Calu3 (cell line): ENCODE data around the gene SCARB1. TPM values are rescaled to one million over a fixed set of nuclear protein-coding genes. Genes with fewer than 3 reads are reported as not detected.

Experiments used
- BruUV-seq: library from RNA; stranded (reverse); fragments of 400-500 nt; replicated peaks from 2 replicates; lab custom pipeline; 2021; lab: Mats Ljungman, UMichigan
- CTCF ChIA-PET: fragments of 300-600 bp; sonication (Branson Sonifier 250); formaldehyde crosslinking; loops from one replicate; lab custom pipeline; 2022; ENCODE audit warnings: antibody characterized with exemption; lab: Charles Lee
- DNase-seq: peaks from one replicate; pipeline ENCODE4 v3.0.0; 2022
- H3K27ac Mint-ChIP-seq: one replicate; pipeline ENCODE4 v1.8.0; 2022; ENCODE audit warnings: mixed read lengths; ENCODE audit not compliant: unreplicated experiment
- H3K27me3 Mint-ChIP-seq: one replicate; pipeline ENCODE4 v1.8.0; 2022; ENCODE audit warnings: mixed read lengths; ENCODE audit not compliant: unreplicated experiment
- H3K36me3 Mint-ChIP-seq: one replicate; pipeline ENCODE4 v1.8.0; 2022; ENCODE audit warnings: mild to moderate bottlenecking, moderate library complexity, mixed read lengths; ENCODE audit not compliant: insufficient read depth, unreplicated experiment
- H3K4me1 Mint-ChIP-seq: one replicate; pipeline ENCODE4 v1.8.0; 2022; ENCODE audit warnings: mild to moderate bottlenecking, low read depth, mixed read lengths; ENCODE audit not compliant: unreplicated experiment
- H3K4me3 Mint-ChIP-seq: one replicate; pipeline ENCODE4 v1.8.0; 2022; ENCODE audit warnings: mild to moderate bottlenecking, low read depth, moderate library complexity, mixed read lengths; ENCODE audit not compliant: unreplicated experiment
- H3K9me3 Mint-ChIP-seq: one replicate; pipeline ENCODE4 v1.8.0; 2022; ENCODE audit warnings: low read depth, mixed read lengths; ENCODE audit not compliant: unreplicated experiment
- intact Hi-C: fragments of 100-400 bp; cut with micrococcal nuclease; formaldehyde crosslinking; loops from one replicate; pipeline ENCODE4 v1.10.0; 2022; ENCODE audit not compliant: unreplicated experiment
- total RNA-seq: library from RNA; stranded (reverse); gene quantifications from 2 replicates; pipeline ENCODE4 v1.2.3, GENCODE V29; 2022
- TF ChIP-seq, protein P1 (sequence below): fragments of 200-600 bp; IDR thresholded peaks from one replicate; pipeline ENCODE4 v1.8.0; 2022; ENCODE audit warnings: antibody characterized with exemption; ENCODE audit not compliant: unreplicated experiment

The SCARB1 gene
- total RNA-seq, 1 experiment from 2014 or later: 51.6 TPM

GRCh38 chr12:124738636-124739467 lies 124.8 kb downstream of the SCARB1 start:
- Mint-ChIP-seq H3K9me3 (no peaks in the 10 kb centered on the region), H3K27me3 (no peaks in the 10 kb centered on the region), H3K4me1 (peaks cover 68% of the 10 kb centered on the region), H3K27ac (peak overlapping the region; percentile 30), H3K4me3 (no peak overlapping the region), H3K36me3 (peaks cover 21% of the 10 kb centered on the region)
- no TSS peak for BruUV-seq
- intact Hi-C loops: no loop called here
- TF ChIP-seq, protein P1, sequence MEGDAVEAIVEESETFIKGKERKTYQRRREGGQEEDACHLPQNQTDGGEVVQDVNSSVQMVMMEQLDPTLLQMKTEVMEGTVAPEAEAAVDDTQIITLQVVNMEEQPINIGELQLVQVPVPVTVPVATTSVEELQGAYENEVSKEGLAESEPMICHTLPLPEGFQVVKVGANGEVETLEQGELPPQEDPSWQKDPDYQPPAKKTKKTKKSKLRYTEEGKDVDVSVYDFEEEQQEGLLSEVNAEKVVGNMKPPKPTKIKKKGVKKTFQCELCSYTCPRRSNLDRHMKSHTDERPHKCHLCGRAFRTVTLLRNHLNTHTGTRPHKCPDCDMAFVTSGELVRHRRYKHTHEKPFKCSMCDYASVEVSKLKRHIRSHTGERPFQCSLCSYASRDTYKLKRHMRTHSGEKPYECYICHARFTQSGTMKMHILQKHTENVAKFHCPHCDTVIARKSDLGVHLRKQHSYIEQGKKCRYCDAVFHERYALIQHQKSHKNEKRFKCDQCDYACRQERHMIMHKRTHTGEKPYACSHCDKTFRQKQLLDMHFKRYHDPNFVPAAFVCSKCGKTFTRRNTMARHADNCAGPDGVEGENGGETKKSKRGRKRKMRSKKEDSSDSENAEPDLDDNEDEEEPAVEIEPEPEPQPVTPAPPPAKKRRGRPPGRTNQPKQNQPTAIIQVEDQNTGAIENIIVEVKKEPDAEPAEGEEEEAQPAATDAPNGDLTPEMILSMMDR: no peak
- CTCF ChIA-PET: interaction anchor here (1.1 kb wide), 1 partner anchor 8 kb away, joined by 4 read pairs; no protein-coding TSS in a partner anchor
- peak; percentile 51 for DNase-seq

DNA sequence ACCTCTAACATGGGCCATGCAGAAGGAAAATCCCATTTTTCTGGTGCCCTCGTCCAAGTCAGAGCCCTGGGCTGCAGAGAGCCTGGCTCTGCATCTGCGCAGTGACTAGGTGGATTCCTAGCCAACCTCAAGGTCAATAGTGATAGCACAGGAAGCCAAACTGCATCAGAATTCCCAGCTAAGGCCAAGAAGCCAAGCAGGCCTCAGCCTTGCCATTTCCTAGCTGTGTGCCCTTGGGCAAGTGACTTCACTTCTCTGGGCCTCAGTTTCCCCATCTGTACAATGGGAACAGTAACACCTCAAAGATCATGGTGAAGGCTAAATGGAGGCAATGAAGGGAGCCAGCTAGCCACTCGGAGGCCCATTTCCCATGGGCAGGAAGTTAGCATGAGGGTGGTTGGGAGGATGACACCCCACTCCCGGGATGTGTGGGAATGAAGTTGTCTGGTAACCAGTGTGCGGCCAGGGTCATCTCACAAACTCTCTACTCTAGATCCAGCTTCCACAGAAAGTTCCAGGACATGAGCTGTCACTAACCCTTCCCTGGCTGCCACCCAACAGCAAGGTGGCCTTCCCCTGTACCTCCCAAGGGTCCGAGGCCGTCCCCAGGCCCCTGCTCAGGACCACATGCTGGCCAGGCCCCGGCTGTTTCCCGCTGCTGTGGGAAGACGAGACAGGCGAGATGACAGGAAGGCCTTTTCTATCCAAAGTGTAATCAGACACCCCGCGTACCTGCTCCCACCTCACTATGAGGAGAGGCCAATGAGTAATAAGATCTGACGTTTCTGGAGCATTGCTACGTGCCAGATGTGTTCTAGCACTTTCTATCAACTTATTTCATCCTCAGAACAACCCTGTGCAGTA lies 125.7 kb downstream of the SCARB1 start:
- no peak overlapping the region for H3K4me3 Mint-ChIP-seq
- H3K9me3 Mint-ChIP-seq: no peaks in the 10 kb centered on the region
- no TSS peak for BruUV-seq
- intact Hi-C loops: no loop called here
- H3K4me1 Mint-ChIP-seq: peaks cover 63% of the 10 kb centered on the region
- peaks cover 21% of the 10 kb centered on the region for H3K36me3 Mint-ChIP-seq
- TF ChIP-seq, protein P1: no peak
- peak overlapping the region; percentile 35 for H3K27ac Mint-ChIP-seq
- H3K27me3 Mint-ChIP-seq: no peaks in the 10 kb centered on the region
- no peak for DNase-seq
- CTCF ChIA-PET: interaction anchor here (1.1 kb wide), 2 partner anchors 9 to 10 kb away, joined by 3 to 4 read pairs; no protein-coding TSS in a partner anchor

- Mint-ChIP-seq H3K27ac (peak overlapping the region; percentile 35), H3K27me3 (no peaks in the 10 kb centered on the region), H3K36me3 (peaks cover 17% of the 10 kb centered on the region), H3K9me3 (no peaks in the 10 kb centered on the region), H3K4me3 (no peak overlapping the region), H3K4me1 (peaks cover 63% of the 10 kb centered on the region)
- intact Hi-C loops: no loop called here
- no TSS peak for BruUV-seq
- DNase-seq: peak; percentile 52
- CTCF ChIA-PET: interaction anchor here (1.1 kb wide), 1 partner anchor 9 kb away, joined by 3 read pairs; no protein-coding TSS in a partner anchor
- TF ChIP-seq, protein P1: no peak
These were observed 126.6 kb downstream of the SCARB1 start for GRCh38 chr12:124737040-124737419.

- BruUV-seq: no TSS peak
- intact Hi-C loops: no loop called here
- Mint-ChIP-seq H3K4me3 (no peak overlapping the region), H3K9me3 (no peaks in the 10 kb centered on the region), H3K36me3 (peaks cover 17% of the 10 kb centered on the region), H3K27ac (peak overlapping the region; percentile 35), H3K27me3 (no peaks in the 10 kb centered on the region), H3K4me1 (peaks cover 62% of the 10 kb centered on the region)
- no peak for DNase-seq
- CTCF ChIA-PET: interaction anchor here (0.7 kb wide), 1 partner anchor 224 kb away, joined by 3 read pairs; no protein-coding TSS in a partner anchor
- TF ChIP-seq, protein P1: no peak
These were observed 127.3 kb downstream of the SCARB1 start for GRCh38 chr12:124736115-124737039.
